Breast epithelium (tissue), 3 donors: Measurements from ENCODE around the gene ARL6IP1.

Experiments used
- CTCF ChIP-seq, 3 donors: fragments of 450-650 bp; IDR thresholded peaks; one replicate each; pipeline ENCODE4 v1.5.1; 2016 to 2017; ENCODE audit warnings: antibody characterized with exemption in 3 of 3, mild to moderate bottlenecking in 3 of 3, moderate library complexity in 3 of 3
- POLR2A ChIP-seq: fragments of 450-650 bp; IDR thresholded peaks from one replicate; pipeline ENCODE4 v1.6.1; 2016; ENCODE audit warnings: antibody characterized with exemption, mild to moderate bottlenecking, moderate library complexity
- POLR2AphosphoS5 ChIP-seq, 3 donors: sonication (generic); formaldehyde crosslinking; IDR thresholded peaks; one replicate each; pipeline ENCODE4 v1.6.1; 2017; ENCODE audit warnings: antibody characterized with exemption in 3 of 3

- TF ChIP-seq POLR2A (no peak), POLR2AphosphoS5 (IDR thresholded peaks at IDR 0.05) (no peak), CTCF (IDR thresholded peaks at IDR 0.05) (no peak)
Observed at GRCh38 chr16:18800775-18801144, 589 bp downstream of the ARL6IP1 start.
